Cardiac ventricle fibroblast (primary cell): Measurements from ENCODE around the gene EEF1B2. TPM values are rescaled to one million over a fixed set of nuclear protein-coding genes. Genes with fewer than 3 reads are reported as not detected.

ENCODE experiments used
- total RNA-seq: library from RNA; depleted of rRNA; stranded (reverse); fragments of >200 nt; gene quantifications from 2 replicates; pipeline ENCODE4 v1.2.3, GENCODE V29; 2015

Gene EEF1B2
- 373 and 374 TPM in 2 replicates for total RNA-seq

DNA sequence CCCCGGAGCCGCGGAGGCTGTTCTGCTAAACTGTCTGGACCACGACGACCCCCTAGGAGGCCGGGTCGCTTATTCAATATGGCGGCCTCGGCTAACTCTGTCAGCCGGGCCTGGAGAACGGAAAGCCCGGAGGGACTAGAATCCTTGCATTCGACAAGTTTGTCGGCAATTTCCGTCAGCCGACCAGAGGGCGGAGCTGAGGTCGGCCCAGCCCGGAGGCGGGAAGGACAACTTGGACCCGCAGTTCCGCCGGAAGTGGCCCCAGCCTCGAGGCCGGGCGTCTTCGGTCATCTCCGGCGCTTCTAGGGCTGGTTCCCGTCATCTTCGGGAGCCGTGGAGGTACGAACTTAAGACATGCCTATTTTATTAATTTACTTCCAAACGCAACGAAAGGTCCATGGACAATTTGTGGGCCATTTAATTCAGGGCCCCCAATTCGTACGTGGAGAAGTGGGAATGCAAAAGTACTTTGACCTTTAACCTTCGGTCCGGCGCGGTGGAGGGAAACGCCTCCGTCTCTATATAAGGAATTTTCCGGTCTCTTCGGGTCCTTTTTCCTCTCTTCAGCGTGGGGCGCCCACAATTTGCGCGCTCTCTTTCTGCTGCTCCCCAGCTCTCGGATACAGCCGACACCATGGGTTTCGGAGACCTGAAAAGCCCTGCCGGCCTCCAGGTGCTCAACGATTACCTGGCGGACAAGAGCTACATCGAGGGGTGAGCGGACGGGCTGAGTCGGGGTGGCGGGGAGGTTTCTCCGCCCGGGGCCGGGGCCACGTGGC, at the start of gene EEF1B2, which contains the start of gene NDUFS1:
TSS of gene EEF1B2 (plus strand) at position 550 of the 779 bp plus-strand sequence. CDS start at position 635, 85 bp downstream.
TSS of gene NDUFS1 (minus strand) at position 99 of the 779 bp plus-strand sequence. CDS start 5,766 bp downstream, outside the sequence.

Other genes with a start within 250 kb of the EEF1B2 start
- gene INO80D, start 73.7 kb upstream of the EEF1B2 start, total RNA-seq = 6.1 and 7.5 TPM in 2 replicates
- 66.3 and 74.5 TPM in 2 replicates for gene NDUFS1, start 451 bp upstream of the EEF1B2 start, total RNA-seq
- 5.2 and 5.3 TPM in 2 replicates for gene ZDBF2, start 114.8 kb downstream of the EEF1B2 start, total RNA-seq